Testis (tissue), 2 donors: ENCODE results near the gene TNFSF11.

Experiments used
- CTCF ChIP-seq, 3 experiments: fragments of 450-650 bp in 2 of 3; fragments of 200-600 bp in 1 of 3; sonication (generic) in 1 of 3; IDR thresholded peaks; one replicate each; pipeline ENCODE4 v1.5.1; 2016 to 2019; ENCODE audit warnings: antibody characterized with exemption in 3 of 3, mild to moderate bottlenecking in 2 of 3, moderate library complexity in 1 of 3
- POLR2A ChIP-seq: fragments of 450-650 bp; IDR thresholded peaks from one replicate; pipeline ENCODE4 v1.6.1; 2017; ENCODE audit warnings: antibody characterized with exemption, mild to moderate bottlenecking, moderate library complexity

- TF ChIP-seq CTCF (IDR thresholded peaks at IDR 0.05): no peak
- TF ChIP-seq POLR2A: no peak
These were observed 28.1 kb upstream of the TNFSF11 start for GRCh38 chr13:42545842-42546241.
